Measurements from ENCODE around the gene TEX19. TPM values are rescaled to one million over a fixed set of nuclear protein-coding genes. Genes with fewer than 3 reads are reported as not detected.
"Not testable (repeated sequence)": the region's sequence is repeated elsewhere in the genome, so short reads cannot be mapped to it uniquely, and the experiment has no call there.

Gene TEX19
- total RNA-seq, 1 donor: not detected

DNA sequence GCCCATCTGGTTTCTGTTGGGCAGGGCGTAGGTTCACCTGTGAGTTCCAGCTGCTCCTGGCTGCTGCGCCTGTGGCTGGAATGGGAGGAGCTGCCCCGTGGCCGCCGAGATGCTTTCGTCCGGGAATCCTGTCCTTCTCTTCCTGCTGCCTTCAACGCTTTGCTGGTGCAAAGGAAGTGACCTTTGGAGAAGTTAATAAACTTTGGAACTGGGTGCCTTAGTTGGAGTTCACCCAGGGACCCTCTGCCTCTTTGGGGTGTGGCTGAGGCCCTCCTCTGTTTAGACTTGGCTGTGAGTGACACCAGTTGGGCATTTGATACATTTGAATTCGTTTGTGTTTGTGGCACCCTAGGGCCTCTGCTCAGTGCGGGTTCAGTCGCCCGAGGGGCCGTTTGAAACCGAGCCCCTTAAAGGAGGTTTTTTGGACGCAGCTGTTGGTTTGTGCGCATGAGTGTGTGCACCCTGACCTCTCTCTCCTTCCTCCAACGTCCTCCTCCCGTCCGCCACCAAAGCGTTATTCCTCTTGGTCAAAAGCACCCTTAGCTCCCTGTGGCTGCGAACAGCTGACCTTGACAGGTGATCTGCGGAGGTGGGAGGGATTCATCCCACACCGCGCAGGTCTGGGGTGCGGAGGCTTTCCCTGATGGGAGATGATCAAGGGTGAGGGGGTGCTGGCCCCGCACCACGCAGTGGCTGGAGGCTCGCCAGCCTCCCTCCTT, 16.5 kb upstream of the TEX19 start:
- H3K4me1 ChIP-seq (ENCODE audit: insufficient read depth, low read length): peaks cover 3% of the 10 kb centered on the region
- no peak overlapping the region for H3K4me3 ChIP-seq (ENCODE audit: low read length)
- H3K9me3 ChIP-seq (ENCODE audit: low read depth, low read length): no peaks in the 10 kb centered on the region
- no peaks in the 10 kb centered on the region for H3K27me3 ChIP-seq (ENCODE audit: insufficient read depth, low read length)

DNA sequence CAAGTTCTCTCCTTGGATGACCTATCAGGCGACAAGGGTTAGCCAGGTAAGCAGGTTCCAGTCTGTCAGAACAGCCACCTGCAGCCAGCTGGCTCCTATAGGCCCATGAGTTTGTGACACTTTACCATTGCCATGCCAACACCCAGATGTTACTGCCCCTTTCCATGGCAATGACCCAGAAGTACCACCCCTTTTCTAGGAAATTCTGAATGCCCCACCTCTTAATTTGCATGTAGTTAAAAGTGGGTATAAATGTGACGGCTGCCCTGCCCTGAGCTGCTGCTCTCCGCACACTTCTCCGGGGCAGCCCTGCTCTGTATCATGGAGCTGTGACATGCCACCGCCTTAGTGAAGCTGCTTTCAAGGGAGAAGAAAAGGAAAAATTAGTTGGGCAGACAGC, 15.5 kb upstream of the TEX19 start:
- no peaks in the 10 kb centered on the region for H3K9me3 ChIP-seq (ENCODE audit: low read depth, low read length)
- H3K4me3 ChIP-seq (ENCODE audit: low read length): no peak overlapping the region
- peaks cover 3% of the 10 kb centered on the region for H3K4me1 ChIP-seq (ENCODE audit: insufficient read depth, low read length)
- no peaks in the 10 kb centered on the region for H3K27me3 ChIP-seq (ENCODE audit: insufficient read depth, low read length)

DNA sequence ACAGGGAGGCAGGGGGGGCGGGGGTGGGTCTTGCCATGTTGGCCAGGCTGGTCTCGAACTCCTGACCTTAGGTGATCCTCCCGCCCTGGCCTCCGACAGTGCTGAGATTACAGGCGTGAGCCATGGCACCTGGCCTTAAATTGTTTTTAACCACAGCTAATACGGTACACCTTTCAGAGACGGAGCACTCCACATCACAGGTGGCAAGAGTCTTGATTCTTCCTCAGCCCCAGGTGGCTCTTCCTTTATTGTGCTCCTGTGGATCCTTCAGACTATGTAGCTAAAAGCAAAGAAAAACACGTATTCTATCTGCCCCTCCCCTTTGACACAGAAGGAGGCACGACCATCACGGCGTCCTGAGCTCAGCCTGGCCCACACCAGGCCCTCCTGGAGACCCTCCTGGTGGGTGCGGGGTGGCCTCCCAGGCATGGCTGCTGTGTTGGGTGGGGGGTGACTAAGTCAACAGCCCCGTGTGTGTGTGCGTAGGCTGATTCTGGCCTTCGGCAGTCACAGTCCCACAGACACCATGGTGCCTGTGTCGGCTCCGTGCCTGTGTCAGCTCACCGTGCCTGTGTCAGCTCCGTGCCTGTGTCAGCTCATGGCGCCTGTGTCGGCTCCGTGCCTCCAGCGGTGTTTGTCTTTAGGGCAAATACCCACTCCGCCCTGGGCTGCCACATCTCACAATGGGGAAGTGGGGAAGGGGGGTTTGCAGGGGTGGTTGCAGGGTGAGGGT, 14.7 kb upstream of the TEX19 start:
- Histone ChIP-seq H3K9me3 (ENCODE audit: low read depth, low read length) (no peaks in the 10 kb centered on the region), H3K4me3 (ENCODE audit: low read length) (no peak overlapping the region), H3K4me1 (ENCODE audit: insufficient read depth, low read length) (peaks cover 3% of the 10 kb centered on the region), H3K27me3 (ENCODE audit: insufficient read depth, low read length) (no peaks in the 10 kb centered on the region)

DNA sequence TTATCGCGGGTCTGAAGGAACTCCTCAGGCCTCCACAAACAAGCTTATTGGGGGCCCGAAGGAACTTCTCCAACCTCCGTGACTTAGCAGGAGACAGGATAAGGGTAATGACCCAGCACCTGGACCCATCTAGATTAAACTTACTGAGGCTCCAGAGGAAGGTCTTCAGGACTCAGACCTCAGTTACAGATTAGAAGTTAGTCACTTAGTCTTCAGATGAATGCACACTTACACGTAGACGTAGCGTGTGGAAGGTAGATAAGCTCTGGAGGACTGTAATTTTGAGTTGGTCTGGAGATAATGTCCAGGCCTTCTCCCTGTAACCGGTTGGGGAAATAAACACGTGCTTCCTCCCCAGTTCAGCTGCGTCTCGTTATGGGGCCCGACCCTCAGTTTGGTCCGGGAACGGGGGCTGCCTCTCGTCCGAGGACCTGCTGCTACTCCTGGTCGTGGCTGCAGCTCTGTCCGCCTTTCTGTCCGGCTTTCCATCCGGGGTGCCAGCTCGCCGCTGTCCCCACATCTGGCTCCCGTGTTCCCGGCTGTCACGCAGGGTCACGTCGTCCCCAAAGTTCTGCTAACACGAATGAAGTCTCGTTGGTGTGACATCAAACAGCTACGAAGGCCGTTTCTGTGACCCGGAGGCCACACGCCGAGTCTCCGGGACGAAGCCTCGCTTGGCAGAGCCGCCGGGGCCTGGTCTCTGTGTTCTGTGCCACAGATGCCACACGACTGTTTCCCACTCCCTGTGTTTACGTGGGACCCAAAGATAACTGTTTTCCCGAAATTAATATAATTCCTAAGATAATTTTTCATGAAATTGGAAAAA, 13.7 kb upstream of the TEX19 start:
- Histone ChIP-seq H3K4me1 (ENCODE audit: insufficient read depth, low read length) (peaks cover 3% of the 10 kb centered on the region), H3K27me3 (ENCODE audit: insufficient read depth, low read length) (no peaks in the 10 kb centered on the region), H3K4me3 (ENCODE audit: low read length) (no peak overlapping the region), H3K9me3 (ENCODE audit: low read depth, low read length) (no peaks in the 10 kb centered on the region)

DNA sequence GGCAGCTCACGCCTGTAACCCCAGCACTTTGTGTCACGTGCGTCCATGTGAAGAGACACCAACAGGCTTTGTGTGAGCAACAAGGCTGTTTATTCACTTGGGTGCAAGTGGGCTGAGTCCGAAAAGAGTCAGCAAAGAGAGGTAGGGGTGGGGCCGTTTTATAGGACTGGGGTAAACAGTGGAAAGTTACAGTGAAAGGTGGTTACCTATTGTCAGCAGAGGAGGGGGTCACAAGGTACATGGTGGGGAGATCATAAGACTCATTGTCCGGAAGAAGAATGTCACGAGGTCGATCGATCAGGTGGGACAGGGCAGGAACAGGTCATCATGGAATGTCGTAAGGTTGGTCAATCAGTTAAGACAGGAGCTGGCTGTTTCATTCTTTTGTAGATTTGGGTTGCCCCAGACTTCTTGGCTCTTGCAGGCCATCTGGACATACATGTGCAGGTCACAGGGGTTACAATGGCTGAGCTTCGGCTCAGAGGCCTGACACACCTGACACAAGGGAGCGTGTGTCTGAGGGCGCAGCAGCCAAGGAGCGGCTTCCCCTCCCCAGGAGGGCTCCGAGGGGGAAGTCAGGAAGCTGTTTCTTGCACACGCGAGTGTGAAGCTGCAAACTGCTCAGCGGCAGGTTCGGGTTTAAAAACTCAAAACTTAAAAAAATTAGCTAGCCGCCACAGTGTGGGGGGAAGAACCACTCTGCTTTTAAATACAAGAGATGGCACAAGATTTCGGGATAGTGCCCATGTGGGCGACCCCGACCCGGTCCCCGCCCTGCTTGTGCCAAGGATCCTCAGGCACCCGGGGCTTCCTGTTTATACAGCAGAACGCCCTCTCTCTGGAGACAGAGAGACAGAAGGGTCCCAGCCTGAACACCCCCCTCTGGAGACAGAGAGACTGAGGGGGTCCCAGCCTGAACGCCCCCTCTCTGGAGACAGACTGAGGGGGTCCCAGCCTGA, 12.4 kb upstream of the TEX19 start:
- Histone ChIP-seq H3K27me3 (ENCODE audit: insufficient read depth, low read length) (no peaks in the 10 kb centered on the region), H3K4me1 (ENCODE audit: insufficient read depth, low read length) (peaks cover 3% of the 10 kb centered on the region), H3K4me3 (ENCODE audit: low read length) (no peak overlapping the region), H3K9me3 (ENCODE audit: low read depth, low read length) (no peaks in the 10 kb centered on the region)

DNA sequence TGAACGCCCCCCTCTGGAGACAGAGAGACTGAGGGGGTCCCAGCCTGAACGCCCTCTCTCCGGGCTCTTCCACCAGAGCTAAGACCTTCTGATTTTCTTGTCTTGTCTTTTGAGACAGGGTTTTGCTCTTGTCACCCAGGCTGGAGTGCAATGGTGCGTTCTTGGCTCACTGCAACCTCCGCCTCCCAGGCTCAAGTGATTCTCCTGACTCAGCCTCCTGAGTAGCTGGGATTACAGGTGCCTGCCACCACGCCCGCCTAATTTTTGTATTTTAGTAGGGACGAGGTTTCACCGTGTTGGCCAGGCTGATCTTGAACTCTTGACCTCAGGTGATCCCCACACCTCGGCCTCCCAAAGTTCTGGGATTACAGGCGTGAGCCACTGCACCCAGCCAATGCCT, 11.1 kb upstream of the TEX19 start:
- H3K27me3 ChIP-seq (ENCODE audit: insufficient read depth, low read length); H3K9me3 ChIP-seq (ENCODE audit: low read depth, low read length); H3K4me3 ChIP-seq (ENCODE audit: low read length); H3K4me1 ChIP-seq (ENCODE audit: insufficient read depth, low read length): not testable (repeated sequence)

DNA sequence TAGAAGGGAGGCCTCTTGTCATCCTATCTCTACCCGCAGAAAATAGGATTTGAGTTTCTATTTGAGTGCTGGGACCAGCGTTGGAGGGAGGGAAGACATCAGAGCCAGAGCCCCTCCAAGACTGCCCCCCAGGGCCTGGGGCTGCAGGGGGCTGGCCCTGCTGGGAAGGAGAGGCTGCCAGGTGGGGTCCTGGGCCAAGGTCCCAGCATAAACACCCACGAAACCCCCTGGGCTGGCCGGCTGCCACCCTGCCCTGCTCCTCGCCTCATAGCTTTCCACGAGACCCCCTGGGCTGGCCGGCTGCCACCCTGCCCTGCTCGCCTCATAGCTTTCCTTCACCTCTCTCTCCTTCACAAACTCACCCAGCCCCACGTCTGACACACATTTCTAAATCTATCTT, 10.6 kb upstream of the TEX19 start:
- no peaks in the 10 kb centered on the region for H3K9me3 ChIP-seq (ENCODE audit: low read depth, low read length)
- no peaks in the 10 kb centered on the region for H3K27me3 ChIP-seq (ENCODE audit: insufficient read depth, low read length)

DNA sequence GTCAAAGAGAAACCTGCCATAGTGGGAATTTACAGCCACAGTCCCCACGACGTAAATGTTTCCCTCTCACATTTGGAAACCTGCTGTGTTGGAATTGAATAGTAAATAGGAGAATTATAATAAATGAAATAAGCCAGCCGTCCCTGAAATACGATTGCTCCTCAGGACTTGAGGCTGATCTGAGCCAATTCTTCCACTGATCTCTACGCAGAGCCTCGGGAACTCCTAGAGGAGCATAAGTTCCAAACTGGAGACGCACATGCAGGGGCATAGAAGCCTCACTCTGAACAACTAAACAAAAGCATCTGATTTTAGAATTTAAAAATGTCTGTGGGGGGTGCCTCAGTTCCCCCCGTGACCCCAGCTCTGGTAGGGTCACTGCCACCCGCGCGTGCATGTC, 10.2 kb upstream of the TEX19 start:
- Histone ChIP-seq H3K9me3 (ENCODE audit: low read depth, low read length) (no peaks in the 10 kb centered on the region), H3K4me3 (ENCODE audit: low read length) (no peak overlapping the region), H3K4me1 (ENCODE audit: insufficient read depth, low read length) (peaks cover 3% of the 10 kb centered on the region), H3K27me3 (ENCODE audit: insufficient read depth, low read length) (no peaks in the 10 kb centered on the region)

More for the DNA sequence above, 10.6 kb upstream of the TEX19 start:
- peaks cover 3% of the 10 kb centered on the region for H3K4me1 ChIP-seq (ENCODE audit: insufficient read depth, low read length)
- no peak overlapping the region for H3K4me3 ChIP-seq (ENCODE audit: low read length)

DNA sequence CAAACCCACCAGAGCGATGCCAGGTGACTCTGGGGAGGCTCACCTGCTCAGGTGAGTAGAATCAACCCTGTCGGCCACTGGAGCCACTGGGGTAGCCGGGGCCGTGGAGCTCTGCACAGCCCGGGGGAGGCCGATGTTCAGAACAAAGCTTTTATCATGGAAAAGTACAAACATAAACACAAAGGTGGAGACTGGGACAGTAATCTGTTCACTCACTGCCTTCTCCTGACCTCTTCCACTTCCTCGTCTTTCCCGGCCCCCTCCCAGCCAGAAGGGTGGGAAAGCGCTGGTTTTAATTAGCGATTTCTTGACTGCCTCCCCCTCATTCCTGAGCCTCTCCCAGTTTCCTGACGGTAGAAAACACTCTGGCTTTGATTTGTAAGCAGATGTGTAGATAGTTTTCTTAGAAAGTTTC, 9.8 kb upstream of the TEX19 start:
- Histone ChIP-seq H3K4me1 (ENCODE audit: insufficient read depth, low read length) (peaks cover 3% of the 10 kb centered on the region), H3K4me3 (ENCODE audit: low read length) (no peak overlapping the region), H3K27me3 (ENCODE audit: insufficient read depth, low read length) (no peaks in the 10 kb centered on the region), H3K9me3 (ENCODE audit: low read depth, low read length) (no peaks in the 10 kb centered on the region)

DNA sequence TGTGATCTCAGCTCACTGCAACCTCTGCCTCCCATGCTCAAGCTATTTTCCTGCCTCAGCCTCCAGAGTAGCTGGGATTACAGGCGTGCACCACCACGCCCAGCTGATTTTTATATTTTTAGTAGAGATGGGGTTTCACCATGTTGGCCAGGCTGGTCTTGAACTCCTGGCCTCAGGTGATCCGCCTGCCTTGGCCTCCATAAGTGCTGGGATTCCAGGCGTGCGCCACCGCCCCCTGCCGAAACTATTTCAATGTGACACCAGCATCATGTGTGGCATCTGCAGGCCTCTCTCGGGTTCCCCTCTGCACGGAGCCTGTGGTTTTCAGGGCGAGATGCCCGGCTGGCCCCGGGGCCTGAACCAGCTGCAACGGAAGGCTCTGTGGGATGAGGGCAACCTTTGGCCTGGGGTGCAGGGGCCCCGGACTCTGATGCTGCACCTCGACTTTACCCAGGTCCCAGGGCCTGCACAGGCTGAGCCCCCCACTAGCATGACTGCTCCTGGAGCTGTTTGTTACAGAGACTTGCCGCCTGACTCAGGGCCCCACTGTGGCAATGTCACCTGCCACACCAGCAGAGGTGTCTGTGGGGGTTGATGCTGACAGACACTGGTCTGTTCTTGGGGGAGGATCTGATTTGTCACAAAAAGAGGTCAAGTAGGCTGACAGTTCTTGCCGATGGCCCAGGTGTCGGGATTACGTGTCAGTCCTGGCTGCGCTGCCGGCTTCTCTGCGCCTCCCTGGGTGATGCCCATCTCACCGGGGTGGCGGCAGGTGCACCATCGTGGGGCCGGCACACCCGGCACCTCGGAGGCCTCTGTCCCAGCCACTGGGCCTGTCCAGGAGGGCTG, 8.6 kb upstream of the TEX19 start:
- Histone ChIP-seq H3K9me3 (ENCODE audit: low read depth, low read length) (no peaks in the 10 kb centered on the region), H3K4me3 (ENCODE audit: low read length) (no peak overlapping the region), H3K4me1 (ENCODE audit: insufficient read depth, low read length) (peaks cover 3% of the 10 kb centered on the region), H3K27me3 (ENCODE audit: insufficient read depth, low read length) (no peaks in the 10 kb centered on the region)

DNA sequence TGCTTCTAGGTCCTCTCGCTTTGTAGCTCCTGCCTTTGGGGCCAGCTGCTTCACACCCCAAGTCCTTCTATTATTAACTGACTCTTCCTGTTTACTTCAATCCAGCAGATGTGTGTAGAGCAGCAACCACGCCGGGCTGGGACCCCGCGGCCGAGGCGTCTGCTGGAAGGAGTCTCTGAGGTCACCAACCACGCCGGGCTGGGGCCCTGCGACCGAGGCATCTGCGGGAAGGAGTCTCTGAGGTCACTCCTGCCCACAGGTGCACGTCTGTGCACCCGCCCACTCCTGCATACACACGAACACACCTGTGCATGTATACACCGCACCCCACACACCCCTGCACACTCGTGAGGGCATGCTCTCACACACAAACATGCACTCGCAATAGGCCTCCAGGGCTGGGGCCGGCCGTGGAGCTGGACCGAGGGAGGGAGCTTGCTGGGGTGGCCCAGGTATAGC, 7.8 kb upstream of the TEX19 start:
- H3K4me1 ChIP-seq (ENCODE audit: insufficient read depth, low read length): peaks cover 3% of the 10 kb centered on the region
- H3K27me3 ChIP-seq (ENCODE audit: insufficient read depth, low read length): no peaks in the 10 kb centered on the region
- no peaks in the 10 kb centered on the region for H3K9me3 ChIP-seq (ENCODE audit: low read depth, low read length)
- no peak overlapping the region for H3K4me3 ChIP-seq (ENCODE audit: low read length)

DNA sequence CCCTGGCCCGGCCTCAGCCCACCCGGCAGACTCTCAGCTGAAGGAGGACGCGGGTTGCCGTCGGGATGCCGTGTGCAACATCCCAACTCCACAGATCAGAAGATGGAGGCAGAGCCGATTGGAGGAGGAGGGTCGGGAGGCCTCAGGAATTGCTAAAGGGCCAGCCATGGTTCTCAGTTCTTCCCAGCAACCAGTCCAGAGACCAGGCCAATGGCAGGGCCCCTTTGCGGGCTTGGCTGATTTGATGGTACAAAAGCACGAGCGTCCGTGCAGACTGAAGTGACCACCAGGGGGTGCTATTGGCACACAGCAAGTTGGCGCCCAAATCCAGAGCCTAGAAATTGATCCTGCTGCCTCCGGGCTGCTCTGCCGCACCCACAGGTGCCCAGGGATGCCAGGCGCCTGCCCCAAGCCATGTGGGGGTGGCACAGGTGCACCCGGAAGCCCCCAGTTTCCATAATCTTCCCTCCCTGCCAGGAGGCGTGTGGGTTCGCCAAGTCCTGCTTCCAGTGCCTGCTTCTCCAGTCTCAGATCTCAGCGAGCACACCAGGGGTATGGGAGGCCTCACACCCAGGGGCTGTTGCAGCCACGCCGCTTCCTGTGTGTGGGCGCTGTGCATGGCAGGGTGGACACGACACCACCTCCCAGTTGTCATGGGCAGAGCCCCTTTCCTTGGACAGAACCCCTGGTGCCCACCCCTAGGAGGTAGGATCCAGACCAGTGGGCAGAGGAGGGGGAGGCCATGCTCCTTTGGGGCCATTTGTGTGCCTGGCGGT, 7.1 kb upstream of the TEX19 start:
- H3K4me1 ChIP-seq (ENCODE audit: insufficient read depth, low read length): no peaks in the 10 kb centered on the region
- H3K9me3 ChIP-seq (ENCODE audit: low read depth, low read length): no peaks in the 10 kb centered on the region
- no peaks in the 10 kb centered on the region for H3K27me3 ChIP-seq (ENCODE audit: insufficient read depth, low read length)
- no peak overlapping the region for H3K4me3 ChIP-seq (ENCODE audit: low read length)

DNA sequence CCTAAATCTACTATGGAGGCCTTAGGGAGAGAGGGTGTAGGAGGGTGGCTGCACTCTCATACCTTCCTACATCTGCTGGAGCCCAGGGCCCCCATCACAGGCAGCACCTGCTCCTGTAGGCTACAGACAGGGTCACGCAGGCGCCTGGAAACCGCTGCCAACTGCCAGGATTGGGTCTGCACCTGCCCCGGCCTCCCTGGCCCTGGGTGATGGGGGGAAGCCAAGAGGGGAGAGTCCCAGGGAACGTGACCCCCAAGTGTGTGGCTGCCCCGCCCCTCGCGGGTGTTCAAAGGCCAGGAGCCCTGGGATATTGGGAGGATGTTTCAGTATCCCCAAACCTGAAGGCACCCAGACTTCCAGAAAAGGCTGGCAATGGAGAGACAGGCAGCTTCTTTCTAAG, 5.6 kb upstream of the TEX19 start:
- no peaks in the 10 kb centered on the region for H3K4me1 ChIP-seq (ENCODE audit: insufficient read depth, low read length)
- H3K9me3 ChIP-seq (ENCODE audit: low read depth, low read length): no peaks in the 10 kb centered on the region
- no peaks in the 10 kb centered on the region for H3K27me3 ChIP-seq (ENCODE audit: insufficient read depth, low read length)
- no peak overlapping the region for H3K4me3 ChIP-seq (ENCODE audit: low read length)

Data from mononuclear cell (primary cell).